Esophagus muscularis mucosa (tissue), 4 donors: ENCODE data around the gene ARID4B. TPM values are rescaled to one million over a fixed set of nuclear protein-coding genes. Genes with fewer than 3 reads are reported as not detected.
"Not testable (repeated sequence)": the region's sequence is repeated elsewhere in the genome, so short reads cannot be mapped to it uniquely, and the experiment has no call there.

Experiments
- DNase-seq: peaks from one replicate; pipeline ENCODE4 v3.0.0-alpha.2; 2017; ENCODE audit errors: extremely low spot score
- H3K27ac ChIP-seq, 4 donors: fragments of 200-600 bp; sonication (generic); replicated peaks in 1 of 4; 1 replicate in 3 of 4; 2 replicates in 1 of 4; pipeline ENCODE4 v1.5.1; 2016 to 2019; ENCODE audit warnings: mild to moderate bottlenecking in 1 of 4
- H3K27me3 ChIP-seq, 4 donors: fragments of 200-600 bp; sonication (generic); one replicate each; pipeline versions ENCODE4 v1.5.1 to v1.6.0; 2016 to 2019
- H3K36me3 ChIP-seq, 4 donors: fragments of 200-600 bp; sonication (generic); one replicate each; pipeline ENCODE4 v1.5.1; 2016 to 2019
- H3K4me1 ChIP-seq, 4 donors: fragments of 200-600 bp; sonication (generic); one replicate each; pipeline ENCODE4 v1.5.1; 2016 to 2019
- H3K4me3 ChIP-seq, 4 donors: fragments of 200-600 bp; sonication (generic); 1 replicate in 2 of 4; 2 replicates in 2 of 4; pipeline ENCODE4 v1.5.1; 2016 to 2019; ENCODE audit warnings: mild to moderate bottlenecking in 4 of 4, moderate library complexity in 1 of 4
- H3K9me3 ChIP-seq, 4 donors: fragments of 200-600 bp; sonication (generic); 1 replicate in 3 of 4; 2 replicates in 1 of 4; pipeline ENCODE4 v1.5.1; 2016 to 2019
- CTCF ChIP-seq, 3 experiments: fragments of 200-600 bp in 2 of 3; fragments of 450-650 bp in 1 of 3; sonication (generic) in 2 of 3; IDR thresholded peaks; one replicate each; pipeline ENCODE4 v1.5.1; 2017 to 2019; ENCODE audit warnings: antibody characterized with exemption in 3 of 3, mild to moderate bottlenecking in 2 of 3, moderate library complexity in 1 of 3
- EP300 ChIP-seq: sonication (generic); formaldehyde crosslinking; IDR thresholded peaks from one replicate; pipeline ENCODE4 v1.6.1; 2017; ENCODE audit warnings: antibody characterized with exemption
- POLR2A ChIP-seq: fragments of 450-650 bp; IDR thresholded peaks from one replicate; pipeline ENCODE4 v1.6.1; 2017; ENCODE audit warnings: antibody characterized with exemption, moderate library complexity, mild to moderate bottlenecking, low read depth
- POLR2AphosphoS5 ChIP-seq, 2 donors: sonication (generic); formaldehyde crosslinking; IDR thresholded peaks; one replicate each; pipeline ENCODE4 v1.6.1; 2017; ENCODE audit warnings: antibody characterized with exemption in 2 of 2
- WGBS: methylation state at CpG from one replicate; pipeline ENCODE4 v1.1.5; 2018; 5-methylcytosine and 5-hydroxymethylcytosine counted together
- intact Hi-C: fragments of 100-400 bp; cut with DNase I; formaldehyde crosslinking; loops from one replicate; pipeline ENCODE4 v1.15.1; 2023
- total RNA-seq, 4 donors: library from RNA; depleted of rRNA; stranded (reverse); fragments of >200 nt; gene quantifications; one replicate each; pipeline versions ENCODE4 v1.1.0 to v1.2.1, GENCODE V29; 2016

The ARID4B gene
- total RNA-seq, 4 donors from 2014 or later = 23.0 to 38.2 (median 29.2) TPM

- Histone ChIP-seq H3K27ac (no peak overlapping the region), H3K4me3 (no peak overlapping the region), H3K9me3 (no peaks in the 10 kb centered on the region), H3K36me3 (no peaks in the 10 kb centered on the region), H3K4me1 (peaks cover 9 to 61% (median 46%) of the 10 kb centered on the region in 4 donors), H3K27me3 (no peaks in the 10 kb centered on the region)
- TF ChIP-seq CTCF (IDR thresholded peaks at IDR 0.05) (no peak), EP300 (no peak), POLR2A (no peak), POLR2AphosphoS5 (IDR thresholded peaks at IDR 0.05) (no peak)
- intact Hi-C loops = no loop called here
- no peak for DNase-seq
- WGBS = 81% methylated on average over 4 of the region's 4 CpGs
Observed at GRCh38 chr1:235272851-235273250, 55.1 kb downstream of the ARID4B start.

GRCh38 chr1:235270625-235271024 is 57.4 kb downstream of the ARID4B start:
- TF ChIP-seq POLR2A = no peak
- TF ChIP-seq CTCF (IDR thresholded peaks at IDR 0.05) = peak in 1 of 3 experiments; percentile 27
- TF ChIP-seq POLR2AphosphoS5 (IDR thresholded peaks at IDR 0.05) = no peak
- Histone ChIP-seq H3K27me3 (no peaks in the 10 kb centered on the region), H3K4me1 (peaks cover 16 to 73% (median 56%) of the 10 kb centered on the region in 4 donors), H3K27ac (peak overlapping the region in 3 of 4 donors; percentile 5 to 40 (median 10)), H3K4me3 (no peak overlapping the region), H3K36me3 (no peaks in the 10 kb centered on the region), H3K9me3 (no peaks in the 10 kb centered on the region)
- intact Hi-C loops = no loop called here
- DNase-seq = no peak

DNA sequence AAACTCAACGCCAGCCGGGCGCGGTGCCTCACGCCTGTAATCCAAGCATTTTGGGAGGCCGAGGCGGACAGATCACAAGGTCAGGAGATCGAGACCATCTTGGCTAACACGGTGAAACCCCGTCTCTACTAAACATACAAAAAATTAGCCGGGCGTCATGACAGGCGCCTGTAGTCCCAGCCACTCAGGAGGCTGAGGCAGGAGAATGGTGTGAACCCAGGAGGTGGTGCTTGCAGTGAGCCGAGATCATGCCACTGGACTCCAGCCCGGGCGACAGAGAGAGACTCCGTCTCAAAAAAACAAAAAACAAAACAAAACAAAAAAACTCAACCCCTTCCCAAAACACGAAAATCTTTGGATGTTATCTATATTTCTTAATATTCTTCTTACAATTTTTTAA is 58.0 kb downstream of the ARID4B start:
- DNase-seq, intact Hi-C loops, H3K9me3 ChIP-seq, H3K36me3 ChIP-seq, H3K27me3 ChIP-seq, H3K4me3 ChIP-seq: not testable (repeated sequence)
- peak overlapping the region in 2 of 4 donors; percentile 5 to 40 for H3K27ac ChIP-seq
- H3K4me1 ChIP-seq = peaks cover 18 to 73% (median 57%) of the 10 kb centered on the region in 4 donors
- 75% methylated on average over 18 of the region's 18 CpGs for WGBS

DNA sequence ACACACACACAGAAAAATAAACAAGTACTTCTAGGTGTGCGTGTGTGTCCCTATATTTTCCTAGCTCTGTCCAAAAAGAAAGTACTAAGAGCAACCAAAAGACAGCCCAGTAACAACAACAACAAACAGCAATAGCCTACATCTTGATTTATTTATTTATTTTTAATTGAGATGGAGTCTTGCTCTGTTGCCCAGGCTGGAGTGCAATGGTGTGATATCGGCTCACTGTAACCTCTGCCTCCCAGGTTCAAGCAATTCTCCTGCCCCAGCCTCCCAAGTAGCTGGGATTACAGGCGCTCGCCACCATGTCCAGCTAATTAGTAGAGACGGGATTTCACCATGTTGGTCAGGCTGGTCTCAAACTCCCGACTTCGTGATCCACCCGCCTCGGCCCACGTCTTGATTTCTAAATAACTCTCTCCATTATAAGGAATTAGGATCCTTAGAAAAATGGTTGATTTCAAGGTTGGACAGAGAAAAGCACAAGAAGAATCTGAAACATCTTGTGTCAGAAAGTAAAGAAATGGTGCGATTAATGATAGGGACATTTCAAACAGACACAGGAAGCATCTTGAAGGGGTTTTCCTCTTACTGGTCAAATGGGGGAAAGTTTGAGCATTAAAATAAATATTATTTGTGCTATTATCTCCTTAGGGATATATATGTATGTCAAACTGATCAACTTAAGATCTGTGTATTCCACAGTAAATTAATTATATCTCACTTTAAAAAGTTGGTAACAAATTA is 59.4 kb downstream of the ARID4B start:
- no peak for TF ChIP-seq POLR2AphosphoS5 (IDR thresholded peaks at IDR 0.05)
- intact Hi-C loops = no loop called here
- no peaks in the 10 kb centered on the region for H3K9me3 ChIP-seq
- no peak for DNase-seq
- 94% methylated on average over 11 of the region's 11 CpGs for WGBS
- H3K27ac ChIP-seq = no peak overlapping the region
- no peaks in the 10 kb centered on the region for H3K27me3 ChIP-seq
- H3K4me3 ChIP-seq = no peak overlapping the region
- peaks cover 17 to 66% (median 55%) of the 10 kb centered on the region in 4 donors for H3K4me1 ChIP-seq
- no peaks in the 10 kb centered on the region for H3K36me3 ChIP-seq

- Histone ChIP-seq H3K4me1 (peaks cover 8 to 63% (median 52%) of the 10 kb centered on the region in 4 donors), H3K27ac (no peak overlapping the region), H3K9me3 (no peaks in the 10 kb centered on the region), H3K4me3 (no peak overlapping the region), H3K36me3 (no peaks in the 10 kb centered on the region), H3K27me3 (no peaks in the 10 kb centered on the region)
- intact Hi-C loops = no loop called here
- DNase-seq = no peak
- TF ChIP-seq POLR2A (no peak), POLR2AphosphoS5 (IDR thresholded peaks at IDR 0.05) (no peak), EP300 (no peak), CTCF (IDR thresholded peaks at IDR 0.05) (no peak)
- 94% methylated on average over 8 of the region's 8 CpGs for WGBS
Observed at GRCh38 chr1:235266967-235267366, 61.0 kb downstream of the ARID4B start.

DNA sequence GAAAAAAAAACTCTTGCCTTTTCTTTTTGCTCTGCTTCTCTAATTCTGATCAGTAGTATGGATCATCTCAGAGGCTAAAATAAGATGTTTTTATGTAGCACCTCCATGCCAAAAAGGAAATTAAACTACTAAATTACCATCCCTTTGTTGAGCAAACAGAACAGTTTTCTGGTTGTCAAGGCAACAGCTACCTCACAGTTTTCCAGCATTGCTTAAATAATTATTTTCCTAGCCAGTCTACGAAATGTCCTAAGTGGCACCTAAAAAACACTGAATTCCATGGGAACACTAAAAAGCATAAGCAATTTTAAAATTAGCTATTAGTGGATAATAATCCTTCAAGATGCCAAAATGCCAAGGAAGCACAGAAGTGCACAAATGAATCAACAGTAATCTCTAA is 61.7 kb downstream of the ARID4B start:
- Histone ChIP-seq H3K9me3 (no peaks in the 10 kb centered on the region), H3K36me3 (no peaks in the 10 kb centered on the region), H3K27me3 (no peaks in the 10 kb centered on the region), H3K4me3 (no peak overlapping the region), H3K4me1 (peaks cover 8 to 64% (median 52%) of the 10 kb centered on the region in 4 donors), H3K27ac (no peak overlapping the region)
- no peak for DNase-seq
- WGBS = 13% methylated on average over 1 of the region's 1 CpG
- intact Hi-C loops = no loop called here
- TF ChIP-seq POLR2AphosphoS5 (IDR thresholded peaks at IDR 0.05) (no peak), EP300 (no peak), POLR2A (no peak), CTCF (IDR thresholded peaks at IDR 0.05) (no peak)
